PC-9 (cell line): ENCODE results near the gene METTL15.

Experiments
- EZH2 ChIP-seq: fragments of 200-600 bp; sonication (generic); IDR thresholded peaks from 2 replicates; pipeline ENCODE4 v1.8.0; 2017; ENCODE audit warnings: antibody characterized with exemption, low read depth
- TF ChIP-seq, protein P1 (sequence below): fragments of 200-600 bp; sonication (generic); conservative IDR thresholded peaks from 2 replicates; pipeline ENCODE4 v1.6.1; 2017; ENCODE audit warnings: mixed run types, antibody characterized with exemption, mild to moderate bottlenecking, moderate library complexity

DNA sequence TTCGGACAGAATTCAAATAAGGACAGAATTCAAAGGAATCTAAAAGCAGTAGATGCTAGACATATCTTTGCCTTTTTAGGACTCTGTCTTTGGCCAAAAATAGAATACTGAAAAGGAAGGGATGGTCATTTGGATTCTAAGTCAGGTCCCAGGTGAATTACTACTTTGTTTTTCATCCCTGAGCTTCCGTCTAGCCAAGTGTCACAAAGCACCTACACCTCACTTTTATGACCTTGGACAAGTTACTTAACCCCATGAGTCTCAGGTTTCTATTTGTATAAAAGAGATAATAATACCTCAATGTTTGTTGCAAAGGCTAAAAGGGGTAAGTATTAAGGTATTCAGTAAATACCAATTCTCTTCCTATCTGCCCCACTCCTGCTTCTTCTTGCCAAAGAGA is 7.5 kb upstream of the METTL15 start:
- TF ChIP-seq, protein P1, sequence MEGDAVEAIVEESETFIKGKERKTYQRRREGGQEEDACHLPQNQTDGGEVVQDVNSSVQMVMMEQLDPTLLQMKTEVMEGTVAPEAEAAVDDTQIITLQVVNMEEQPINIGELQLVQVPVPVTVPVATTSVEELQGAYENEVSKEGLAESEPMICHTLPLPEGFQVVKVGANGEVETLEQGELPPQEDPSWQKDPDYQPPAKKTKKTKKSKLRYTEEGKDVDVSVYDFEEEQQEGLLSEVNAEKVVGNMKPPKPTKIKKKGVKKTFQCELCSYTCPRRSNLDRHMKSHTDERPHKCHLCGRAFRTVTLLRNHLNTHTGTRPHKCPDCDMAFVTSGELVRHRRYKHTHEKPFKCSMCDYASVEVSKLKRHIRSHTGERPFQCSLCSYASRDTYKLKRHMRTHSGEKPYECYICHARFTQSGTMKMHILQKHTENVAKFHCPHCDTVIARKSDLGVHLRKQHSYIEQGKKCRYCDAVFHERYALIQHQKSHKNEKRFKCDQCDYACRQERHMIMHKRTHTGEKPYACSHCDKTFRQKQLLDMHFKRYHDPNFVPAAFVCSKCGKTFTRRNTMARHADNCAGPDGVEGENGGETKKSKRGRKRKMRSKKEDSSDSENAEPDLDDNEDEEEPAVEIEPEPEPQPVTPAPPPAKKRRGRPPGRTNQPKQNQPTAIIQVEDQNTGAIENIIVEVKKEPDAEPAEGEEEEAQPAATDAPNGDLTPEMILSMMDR = no peak
- TF ChIP-seq EZH2 = no peak
